ENCODE data around the gene PYCARD. TPM values are rescaled to one million over a fixed set of nuclear protein-coding genes. Genes with fewer than 3 reads are reported as not detected.

PYCARD gene
- total and polyA plus RNA-seq, 7 donors: 21.0 to 120 (median 24.6) TPM

- peaks cover 0 to 7% (median 0%) of the 10 kb centered on the region in 3 donors for H3K27me3 ChIP-seq
- WGBS, 2 donors: 54 to 68% methylated on average over 9 of the region's 9 CpGs
- H3K36me3 ChIP-seq: no peaks in the 10 kb centered on the region
- H3K4me1 ChIP-seq: no peaks in the 10 kb centered on the region
- intact Hi-C loops (cut with DNase I): no loop called here
- TF ChIP-seq CTCF (IDR thresholded peaks at IDR 0.05) (no peak), POLR2A (IDR thresholded peaks at IDR 0.05) (no peak), POLR2AphosphoS5 (IDR thresholded peaks at IDR 0.05) (no peak), EP300 (IDR thresholded peaks at IDR 0.05) (no peak)
- H3K4me3 ChIP-seq: no peak overlapping the region
- DNase-seq: no peak
- H3K9me3 ChIP-seq: no peaks in the 10 kb centered on the region
- no peak overlapping the region for H3K27ac ChIP-seq
Measured at GRCh38 chr16:31243734-31244670, 41.4 kb upstream of the PYCARD start.

GRCh38 chr16:31242206-31242605 lies 39.6 kb upstream of the PYCARD start:
- DNase-seq: no peak
- Histone ChIP-seq H3K27me3 (peaks cover 0 to 4% (median 0%) of the 10 kb centered on the region in 3 donors), H3K4me1 (no peaks in the 10 kb centered on the region), H3K9me3 (no peaks in the 10 kb centered on the region), H3K36me3 (no peaks in the 10 kb centered on the region), H3K4me3 (no peak overlapping the region), H3K27ac (no peak overlapping the region)
- no peak for TF ChIP-seq POLR2AphosphoS5 (IDR thresholded peaks at IDR 0.05)
- no peak for TF ChIP-seq CTCF (IDR thresholded peaks at IDR 0.05)
- TF ChIP-seq POLR2A (IDR thresholded peaks at IDR 0.05): no peak
- TF ChIP-seq EP300 (IDR thresholded peaks at IDR 0.05): no peak
- intact Hi-C loops (cut with DNase I): no loop called here
- WGBS, 2 donors: 64 to 72% methylated on average over 6 of the region's 6 CpGs

- Histone ChIP-seq H3K27ac (no peak overlapping the region), H3K27me3 (no peaks in the 10 kb centered on the region), H3K4me3 (no peak overlapping the region), H3K36me3 (no peaks in the 10 kb centered on the region), H3K9me3 (peaks cover 0 to 3% (median 1%) of the 10 kb centered on the region in 4 donors), H3K4me1 (no peaks in the 10 kb centered on the region)
- 19 to 69% methylated on average over 4 of the region's 4 CpGs for WGBS, 2 donors
- no peak for DNase-seq
- intact Hi-C loops (cut with DNase I): no loop called here
- TF ChIP-seq POLR2AphosphoS5 (IDR thresholded peaks at IDR 0.05) (no peak), CTCF (IDR thresholded peaks at IDR 0.05) (no peak), POLR2A (IDR thresholded peaks at IDR 0.05) (no peak), EP300 (IDR thresholded peaks at IDR 0.05) (no peak)
Measured at GRCh38 chr16:31238041-31238440, 35.5 kb upstream of the PYCARD start.

DNA sequence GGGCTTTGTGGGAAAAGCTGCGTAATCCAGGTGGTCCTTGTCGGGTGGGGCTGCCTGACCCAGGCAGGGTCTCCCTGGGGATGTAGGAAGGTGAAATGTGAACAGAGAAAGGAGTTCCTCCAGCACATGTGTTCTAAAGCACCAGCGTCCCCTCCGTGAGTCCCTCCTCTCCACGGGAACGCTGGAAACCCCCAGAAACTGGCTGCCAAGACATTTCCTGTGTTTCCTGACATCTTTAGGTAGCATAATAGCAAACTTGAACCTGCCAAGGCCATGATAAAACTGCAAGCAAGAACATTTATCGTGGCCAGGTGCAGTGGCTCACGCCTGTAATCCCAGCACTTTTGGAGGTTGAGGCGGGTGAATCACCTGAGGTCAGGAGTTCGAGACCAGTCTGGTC lies 26.9 kb upstream of the PYCARD start:
- Histone ChIP-seq H3K9me3 (peaks cover 0 to 1% (median 0%) of the 10 kb centered on the region in 4 donors), H3K4me1 (no peaks in the 10 kb centered on the region), H3K27ac (no peak overlapping the region), H3K27me3 (no peaks in the 10 kb centered on the region), H3K36me3 (no peaks in the 10 kb centered on the region), H3K4me3 (no peak overlapping the region)
- TF ChIP-seq EP300 (IDR thresholded peaks at IDR 0.05) (no peak), CTCF (IDR thresholded peaks at IDR 0.05) (no peak), POLR2AphosphoS5 (IDR thresholded peaks at IDR 0.05) (no peak), POLR2A (IDR thresholded peaks at IDR 0.05) (no peak)
- intact Hi-C loops (cut with DNase I): no loop called here
- DNase-seq: no peak
- 56 to 60% methylated on average over 10 of the region's 10 CpGs for WGBS, 2 donors
